MM.1S (cell line): ENCODE results near the gene OR52E5.

Source experiments
- DNase-seq: peaks from one replicate; pipeline ENCODE4 v3.0.0-alpha.2; 2015
- H2AFZ ChIP-seq: fragments of 300-600 bp; sonication (generic); 2 replicates; pipeline ENCODE4 v1.6.0; 2016; ENCODE audit warnings: antibody characterized with exemption, low read length
- H3F3A ChIP-seq: fragments of 300-600 bp; sonication (generic); 2 replicates; pipeline ENCODE4 v1.6.1; 2016; ENCODE audit warnings: mild to moderate bottlenecking, antibody characterized with exemption, low read length, moderate library complexity, mixed read lengths; ENCODE audit not compliant: insufficient read depth
- H3K27ac ChIP-seq: fragments of 300-600 bp; sonication (generic); 2 replicates; pipeline ENCODE4 v1.5.1; 2016; ENCODE audit warnings: mild to moderate bottlenecking, low read length
- H3K27me3 ChIP-seq: fragments of 300-600 bp; sonication (generic); replicated peaks from 2 replicates; pipeline ENCODE4 v1.6.0; 2016; ENCODE audit warnings: low read length; ENCODE audit not compliant: insufficient read depth
- H3K36me3 ChIP-seq: fragments of 300-600 bp; sonication (generic); replicated peaks from 2 replicates; pipeline ENCODE4 v1.6.1; 2016; ENCODE audit warnings: mild to moderate bottlenecking, low read length, mixed read lengths; ENCODE audit not compliant: insufficient read depth
- H3K4me1 ChIP-seq: fragments of 300-600 bp; sonication (generic); 2 replicates; pipeline ENCODE4 v1.6.1; 2016; ENCODE audit warnings: low read length, mixed read lengths
- H3K4me2 ChIP-seq: fragments of 300-600 bp; sonication (generic); 2 replicates; pipeline ENCODE4 v1.6.0; 2016; ENCODE audit warnings: low read depth, low read length
- H3K4me3 ChIP-seq: fragments of 300-600 bp; sonication (generic); 2 replicates; pipeline ENCODE4 v1.5.1; 2016; ENCODE audit warnings: low read length, mixed read lengths
- H3K79me2 ChIP-seq: fragments of 300-600 bp; sonication (generic); 2 replicates; pipeline ENCODE4 v1.6.1; 2016; ENCODE audit warnings: mixed run types, low read length, mixed read lengths
- H3K9ac ChIP-seq: fragments of 300-600 bp; sonication (generic); 2 replicates; pipeline ENCODE4 v1.6.1; 2016; ENCODE audit warnings: low read length, mixed read lengths
- H3K9me2 ChIP-seq: fragments of 300-600 bp; sonication (generic); replicated peaks from 2 replicates; pipeline ENCODE4 v1.6.1; 2016; ENCODE audit warnings: mild to moderate bottlenecking, low read length, mixed read lengths; ENCODE audit not compliant: insufficient read depth
- H3K9me3 ChIP-seq: fragments of 300-600 bp; sonication (generic); replicated peaks from 2 replicates; pipeline ENCODE4 v1.6.1; 2016; ENCODE audit warnings: mild to moderate bottlenecking, low read length, mixed read lengths; ENCODE audit not compliant: insufficient read depth
- H4K20me1 ChIP-seq: fragments of 300-600 bp; sonication (generic); 2 replicates; pipeline ENCODE4 v1.6.1; 2016; ENCODE audit warnings: mild to moderate bottlenecking, low read length, moderate library complexity, mixed read lengths; ENCODE audit not compliant: insufficient read depth
- CTCF ChIP-seq: fragments of 300-600 bp; sonication (generic); IDR thresholded peaks from 2 replicates; pipeline ENCODE4 v1.5.1; 2016; ENCODE audit warnings: antibody characterized with exemption, low read length, mixed read lengths
- EZH2 ChIP-seq: fragments of 300-600 bp; sonication (generic); optimal IDR thresholded peaks from 2 replicates; pipeline ENCODE3; 2017; ENCODE audit warnings: low read depth, mild to moderate bottlenecking, antibody characterized with exemption, low read length, mixed read lengths
- EZH2phosphoT487 ChIP-seq: fragments of 300-600 bp; sonication (generic); IDR thresholded peaks from 2 replicates; pipeline ENCODE4 v1.6.1; 2018; ENCODE audit warnings: antibody characterized with exemption, low read length

The OR52E5 gene

DNA sequence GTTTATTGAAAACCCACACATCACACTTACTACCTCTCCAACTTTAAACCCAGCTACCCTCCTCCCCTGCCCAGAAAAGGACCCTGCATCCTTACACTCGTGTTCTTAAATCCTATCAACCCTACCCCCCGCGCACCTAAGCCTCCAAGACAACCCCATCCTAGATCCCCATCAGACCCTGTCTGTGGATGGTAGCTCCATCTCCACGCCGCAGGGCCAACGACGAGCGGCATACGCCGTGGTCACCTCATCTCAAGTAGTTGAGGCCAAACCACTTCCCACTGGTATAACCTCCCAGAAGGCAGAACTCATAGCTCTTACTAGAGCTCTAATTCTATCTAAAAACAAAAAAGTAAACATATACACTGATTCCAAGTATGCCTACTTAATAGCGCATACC is 39.7 kb downstream of the OR52E5 start:
- Histone ChIP-seq H4K20me1 (no peaks in the 10 kb centered on the region), H3K27me3 (no peaks in the 10 kb centered on the region), H3K79me2 (no peaks in the 10 kb centered on the region), H3K36me3 (no peaks in the 10 kb centered on the region), H3K9me2 (no peaks in the 10 kb centered on the region), H3K27ac (no peak overlapping the region), H2AFZ (no peak overlapping the region), H3K9ac (no peak overlapping the region), H3K9me3 (no peaks in the 10 kb centered on the region), H3K4me3 (no peak overlapping the region), H3K4me2 (no peak overlapping the region), H3K4me1 (no peaks in the 10 kb centered on the region), H3F3A (no peaks in the 10 kb centered on the region)
- TF ChIP-seq CTCF (no peak), EZH2 (no peak), EZH2phosphoT487 (no peak)
- DNase-seq: no peak

- no peak overlapping the region for H3K9ac ChIP-seq
- TF ChIP-seq EZH2phosphoT487: no peak
- no peak for TF ChIP-seq CTCF
- TF ChIP-seq EZH2: no peak
- H3K27ac ChIP-seq: no peak overlapping the region
- no peaks in the 10 kb centered on the region for H3K27me3 ChIP-seq
- no peaks in the 10 kb centered on the region for H3K4me1 ChIP-seq
- no peaks in the 10 kb centered on the region for H3K9me3 ChIP-seq
- no peaks in the 10 kb centered on the region for H3K9me2 ChIP-seq
- no peaks in the 10 kb centered on the region for H4K20me1 ChIP-seq
- H3K4me3 ChIP-seq: no peak overlapping the region
- H3K4me2 ChIP-seq: no peak overlapping the region
- no peaks in the 10 kb centered on the region for H3F3A ChIP-seq
- no peaks in the 10 kb centered on the region for H3K36me3 ChIP-seq
- no peaks in the 10 kb centered on the region for H3K79me2 ChIP-seq
- no peak overlapping the region for H2AFZ ChIP-seq
- no peak for DNase-seq
These were observed 40.1 kb downstream of the OR52E5 start for GRCh38 chr11:5933116-5933515.

GRCh38 chr11:5937868-5938602 is 45.0 kb downstream of the OR52E5 start:
- Histone ChIP-seq H3K9me3 (no peaks in the 10 kb centered on the region), H4K20me1 (no peaks in the 10 kb centered on the region), H3K9ac (no peak overlapping the region), H3K79me2 (no peaks in the 10 kb centered on the region), H3K27ac (no peak overlapping the region), H3K4me1 (no peaks in the 10 kb centered on the region), H3K36me3 (no peaks in the 10 kb centered on the region), H3F3A (no peaks in the 10 kb centered on the region), H3K9me2 (no peaks in the 10 kb centered on the region), H2AFZ (no peak overlapping the region), H3K4me2 (no peak overlapping the region), H3K4me3 (no peak overlapping the region), H3K27me3 (no peaks in the 10 kb centered on the region)
- DNase-seq: no peak
- TF ChIP-seq EZH2 (no peak), CTCF (no peak), EZH2phosphoT487 (no peak)
